ENCODE data around the gene LAIR1.
A peak's percentile ranks its signal among the peaks of the same experiment; 100 is the strongest.

Gene LAIR1

DNA sequence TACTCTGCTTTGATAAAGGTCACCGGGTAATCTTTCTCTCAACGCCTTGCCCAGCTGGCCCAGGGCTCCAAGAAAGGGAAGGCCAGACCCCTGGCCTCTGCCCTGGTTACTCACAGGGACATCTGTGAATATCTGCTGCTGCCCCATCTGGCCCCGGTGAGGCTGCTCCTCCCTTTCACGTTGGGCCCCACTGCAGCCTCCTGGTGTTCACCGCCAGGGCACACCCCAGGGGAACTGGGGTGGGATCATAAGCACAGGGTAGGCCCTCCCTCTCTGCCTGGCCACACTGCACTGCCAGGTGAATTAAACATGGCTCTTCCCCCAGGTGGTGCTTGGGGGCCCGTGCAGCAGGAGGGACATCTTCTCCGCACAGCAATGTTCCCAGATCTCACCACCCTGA is 12.7 kb downstream of the LAIR1 start:
- Histone ChIP-seq H3K27ac (peak overlapping the region in 8 of 11 experiments; percentile 15 to 59 (median 44); a peak in 16 of 22 replicates), H3K9me3 (replicated peaks in 1 of 11) (peaks cover 0 to 9% (median 0%) of the 10 kb centered on the region in 11 experiments; a peak in 1 of 22 replicates), H4K20me1 (peaks cover 0 to 60% (median 47%) of the 10 kb centered on the region in 11 experiments; a peak in 16 of 22 replicates), H3K4me3 (no peak overlapping the region), H3K9ac (peak overlapping the region in 9 of 11 experiments; percentile 6 to 63 (median 27); a peak in 15 of 22 replicates), H3K36me3 (peaks cover 30 to 38% (median 32%) of the 10 kb centered on the region in 11 experiments), H3K4me1 (peaks cover 67 to 93% (median 82%) of the 10 kb centered on the region in 10 experiments), H3K27me3 (peaks cover 0 to 9% (median 0%) of the 10 kb centered on the region in 11 experiments; a peak in 4 of 22 replicates), H3K4me2 (peak overlapping the region; percentile 24 to 86 (median 61))
- no peak for TF ChIP-seq Cebpa-rat (IDR thresholded peaks at IDR 0.05)

DNA sequence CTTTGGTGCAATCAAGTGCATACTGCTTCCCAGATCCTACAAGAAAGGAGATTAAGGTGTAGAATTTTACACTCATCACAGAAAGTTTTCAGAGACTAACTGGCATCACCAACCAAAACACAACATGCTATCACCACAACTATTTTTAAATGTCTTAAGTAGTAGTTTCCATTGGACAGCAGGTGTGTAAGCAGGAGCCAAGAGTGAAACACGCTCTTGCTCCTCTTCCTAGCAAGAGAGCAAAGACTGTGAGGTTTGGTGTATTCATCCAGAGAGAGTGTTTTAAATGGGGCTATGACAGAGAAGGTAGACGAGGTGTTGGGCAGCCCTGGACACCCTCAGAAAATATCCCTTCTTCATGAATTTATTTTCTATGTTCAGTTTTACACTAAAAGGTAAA is 13.3 kb downstream of the LAIR1 start:
- Histone ChIP-seq H3K9me3 (replicated peaks in 1 of 11) (peaks cover 0 to 9% (median 0%) of the 10 kb centered on the region in 11 experiments; a peak in 1 of 22 replicates), H3K4me1 (peaks cover 67 to 93% (median 82%) of the 10 kb centered on the region in 10 experiments), H3K9ac (peak overlapping the region in 3 of 11 experiments; percentile 14 to 63 (median 27); a peak in 3 of 22 replicates), H3K27ac (peak overlapping the region in 3 of 11 experiments; percentile 38 to 59 (median 58); a peak in 4 of 22 replicates), H4K20me1 (peaks cover 0 to 55% (median 42%) of the 10 kb centered on the region in 11 experiments; a peak in 16 of 22 replicates), H3K36me3 (peaks cover 24 to 32% (median 26%) of the 10 kb centered on the region in 11 experiments), H3K27me3 (peaks cover 0 to 9% (median 0%) of the 10 kb centered on the region in 11 experiments; a peak in 4 of 22 replicates), H3K4me2 (peak overlapping the region in 10 of 11 experiments; percentile 24 to 86 (median 64); a peak in 16 of 22 replicates), H3K4me3 (no peak overlapping the region)
- no peak for TF ChIP-seq Cebpa-rat (IDR thresholded peaks at IDR 0.05)

DNA sequence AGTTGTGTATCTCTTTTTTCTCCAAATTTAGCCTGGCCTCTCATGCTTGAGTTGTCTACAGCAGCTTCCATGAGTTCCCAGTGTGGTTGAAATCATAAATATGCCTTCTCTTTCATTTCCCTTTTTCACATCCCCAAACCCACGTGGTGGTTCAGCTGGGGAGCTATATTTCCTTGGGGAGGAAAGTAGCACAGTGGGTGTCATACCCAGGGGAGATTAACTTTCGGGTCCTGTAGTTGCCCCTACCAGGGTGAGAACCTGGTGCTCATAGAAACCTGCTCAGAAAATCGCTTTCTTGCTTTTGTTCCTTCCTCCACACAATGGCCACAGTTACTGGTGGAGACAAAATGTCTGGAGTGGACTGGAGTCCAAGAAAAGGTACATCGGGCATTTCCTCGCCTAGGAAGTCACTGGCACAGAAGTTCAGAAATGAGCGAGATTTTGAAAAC is 18.8 kb downstream of the LAIR1 start:
- Histone ChIP-seq H3K27ac (peak overlapping the region; percentile 52 to 90 (median 80); a peak in 21 of 22 replicates), H3K4me3 (peak overlapping the region in 9 of 10 experiments; percentile 10 to 40 (median 36); a peak in 11 of 20 replicates), H3K36me3 (peaks cover 0 to 5% (median 0%) of the 10 kb centered on the region in 11 experiments; a peak in 1 of 22 replicates)

DNA sequence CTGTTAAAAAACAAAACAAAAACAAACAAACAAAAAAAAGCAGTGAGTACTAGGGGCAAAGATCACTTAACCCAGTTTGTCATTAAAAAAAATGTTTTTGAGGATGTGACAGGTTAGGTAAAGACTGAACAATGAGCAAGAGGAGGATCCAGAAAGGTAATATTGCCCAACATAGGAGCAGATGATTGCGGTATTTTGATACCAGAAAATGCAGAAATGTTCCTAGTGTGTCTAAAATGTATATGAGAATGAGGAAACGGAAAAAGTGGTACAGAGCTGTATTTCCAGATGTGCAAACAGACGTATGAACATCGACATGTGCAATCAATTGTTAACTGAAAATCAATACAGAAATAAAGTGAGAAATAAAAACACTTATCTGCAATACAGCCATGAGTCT is 20.9 kb downstream of the LAIR1 start:
- Histone ChIP-seq H4K20me1 (no peaks in the 10 kb centered on the region), H3K27ac (peak overlapping the region in 10 of 11 experiments; percentile 38 to 90 (median 82); a peak in 20 of 22 replicates), H3K36me3 (peaks cover 0 to 5% (median 0%) of the 10 kb centered on the region in 11 experiments; a peak in 1 of 22 replicates), H3K4me1 (peaks cover 94 to 100% (median 98%) of the 10 kb centered on the region in 10 experiments), H3K27me3 (0 out of 22 replicates have a peak, but pooled peaks cover 0 to 3% (median 0%) of the 10 kb centered on the region in 11 experiments), H3K9me3 (replicated peaks in 1 of 11) (peaks cover 0 to 2% (median 0%) of the 10 kb centered on the region in 11 experiments; a peak in 1 of 22 replicates), H3K4me3 (peak overlapping the region in 1 of 10 experiments; percentile 8; a peak in 2 of 20 replicates), H3K9ac (peak overlapping the region in 9 of 11 experiments; percentile 12 to 76 (median 61); a peak in 15 of 22 replicates), H3K4me2 (peak overlapping the region; percentile 58 to 96 (median 86))
- TF ChIP-seq Cebpa-rat (IDR thresholded peaks at IDR 0.05): peak in 7 of 11 experiments; percentile 49 to 94 (median 72); a peak in 11 of 22 replicates

More for the DNA sequence above, 18.8 kb downstream of the LAIR1 start:
- TF ChIP-seq Cebpa-rat (IDR thresholded peaks at IDR 0.05): no peak
- Histone ChIP-seq H3K9me3 (replicated peaks in 1 of 11) (peaks cover 0 to 9% (median 0%) of the 10 kb centered on the region in 11 experiments; a peak in 1 of 22 replicates), H3K4me1 (peaks cover 73 to 95% (median 86%) of the 10 kb centered on the region in 10 experiments), H3K9ac (peak overlapping the region; percentile 60 to 76 (median 67); a peak in 20 of 22 replicates), H3K4me2 (peak overlapping the region; percentile 73 to 96 (median 91)), H4K20me1 (peaks cover 0 to 2% (median 0%) of the 10 kb centered on the region in 11 experiments; a peak in 1 of 22 replicates), H3K27me3 (peaks cover 0 to 9% (median 0%) of the 10 kb centered on the region in 11 experiments; a peak in 2 of 22 replicates)

DNA sequence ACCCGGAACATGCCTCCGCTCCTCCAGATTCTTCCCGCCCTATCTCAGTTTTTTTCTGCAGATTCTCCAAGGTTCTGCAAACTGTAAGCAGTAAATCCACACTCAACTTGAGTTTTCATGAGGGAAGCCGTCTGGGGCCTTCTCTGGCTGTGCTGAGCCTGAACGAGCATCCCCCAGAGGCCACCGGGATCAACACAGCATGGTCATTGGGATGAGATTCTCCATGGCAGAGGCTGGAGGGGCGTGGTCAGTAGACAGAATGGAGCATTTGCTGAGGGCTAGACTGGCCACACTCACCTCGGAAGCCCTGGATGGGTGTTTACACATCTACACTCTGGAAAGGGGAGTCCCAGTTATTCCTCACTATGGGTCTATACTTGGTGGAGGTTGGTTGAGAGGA is 23.4 kb downstream of the LAIR1 start:
- H3K4me3 ChIP-seq: no peak overlapping the region
- no peak for TF ChIP-seq Cebpa-rat (IDR thresholded peaks at IDR 0.05)
- no peaks in the 10 kb centered on the region for H4K20me1 ChIP-seq
- peaks cover 0 to 5% (median 0%) of the 10 kb centered on the region in 11 experiments; a peak in 1 of 22 replicates for H3K36me3 ChIP-seq
- peak overlapping the region; percentile 41 to 93 (median 89) for H3K4me2 ChIP-seq
- H3K27me3 ChIP-seq: no peaks in the 10 kb centered on the region
- peaks cover 92 to 99% (median 97%) of the 10 kb centered on the region in 10 experiments for H3K4me1 ChIP-seq
- H3K9ac ChIP-seq: no peak overlapping the region
- H3K27ac ChIP-seq: peak overlapping the region in 5 of 11 experiments; percentile 13 to 86 (median 68); a peak in 5 of 22 replicates
- H3K9me3 ChIP-seq (replicated peaks in 1 of 11): no peaks in the 10 kb centered on the region

DNA sequence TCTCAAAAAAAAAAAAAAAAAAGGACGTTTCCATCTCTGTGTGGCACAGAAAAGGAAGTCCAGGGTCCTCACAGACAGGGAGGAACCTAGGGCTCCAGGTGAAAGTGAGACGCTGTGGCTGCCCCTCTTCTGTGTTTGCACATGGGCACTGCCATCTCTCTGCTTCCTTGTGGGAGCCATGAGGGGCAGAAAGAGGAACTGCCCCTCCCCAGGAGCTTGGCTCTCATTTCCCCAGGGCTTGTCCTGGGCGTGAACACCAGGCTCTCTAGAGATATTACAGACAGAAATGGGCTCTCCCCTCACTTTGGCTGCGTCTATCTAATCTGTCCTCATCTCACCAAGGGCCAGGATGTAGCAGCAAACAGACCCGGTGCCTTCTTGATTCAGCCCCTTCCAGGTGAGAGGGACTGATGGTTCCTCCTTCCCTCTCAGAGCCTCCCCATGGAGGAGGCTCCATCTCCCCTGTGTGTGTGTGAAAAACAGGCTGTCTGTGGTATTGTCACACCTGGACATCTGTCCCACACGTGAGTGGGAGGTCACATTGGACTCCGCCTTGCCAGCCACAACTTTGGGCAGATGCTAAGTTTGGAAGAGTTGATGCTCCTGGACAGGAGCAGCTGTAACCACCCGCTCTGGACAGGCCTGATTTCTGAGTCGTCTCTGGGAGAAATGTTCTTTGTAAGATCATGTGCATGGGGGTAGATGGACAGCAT is 24.9 kb downstream of the LAIR1 start:
- Histone ChIP-seq H3K27me3 (no peaks in the 10 kb centered on the region), H4K20me1 (no peaks in the 10 kb centered on the region), H3K4me2 (peak overlapping the region; percentile 61 to 95 (median 89)), H3K9ac (peak overlapping the region in 10 of 11 experiments; percentile 22 to 72 (median 60); a peak in 16 of 22 replicates), H3K4me3 (peak overlapping the region in 1 of 10 experiments; percentile 33; a peak in 1 of 20 replicates), H3K36me3 (peaks cover 0 to 5% (median 0%) of the 10 kb centered on the region in 11 experiments; a peak in 1 of 22 replicates), H3K4me1 (peaks cover 86 to 99% (median 96%) of the 10 kb centered on the region in 10 experiments), H3K27ac (peak overlapping the region in 10 of 11 experiments; percentile 6 to 84 (median 70); a peak in 19 of 22 replicates), H3K9me3 (replicated peaks in 1 of 11) (no peaks in the 10 kb centered on the region)
- no peak for TF ChIP-seq Cebpa-rat (IDR thresholded peaks at IDR 0.05)

DNA sequence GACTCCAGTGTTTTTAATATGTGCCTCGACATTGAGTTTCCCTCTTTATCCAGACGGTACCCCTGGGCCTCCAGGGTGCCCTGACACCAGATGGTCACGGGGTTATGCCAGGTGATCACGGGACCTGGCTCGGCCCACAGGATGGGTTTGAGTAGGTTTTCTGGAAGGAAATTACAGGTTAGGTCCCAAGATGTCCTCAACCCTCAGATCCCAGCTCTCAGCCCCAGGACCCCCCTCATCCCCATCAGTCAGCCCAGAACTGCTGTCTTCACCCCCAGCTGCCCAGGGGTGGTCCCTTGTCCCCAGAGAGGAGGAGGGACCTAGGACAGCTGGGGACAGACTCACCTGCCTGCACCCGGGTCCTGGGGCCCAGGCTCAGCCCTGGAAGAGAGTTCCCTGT is 26.2 kb downstream of the LAIR1 start:
- peaks cover 0 to 5% (median 0%) of the 10 kb centered on the region in 11 experiments; a peak in 1 of 22 replicates for H3K36me3 ChIP-seq
- peak overlapping the region; percentile 61 to 95 (median 89) for H3K4me2 ChIP-seq
- H3K27me3 ChIP-seq: no peaks in the 10 kb centered on the region
- peaks cover 81 to 95% (median 91%) of the 10 kb centered on the region in 10 experiments for H3K4me1 ChIP-seq
- peak overlapping the region in 4 of 11 experiments; percentile 7 to 71 (median 18); a peak in 3 of 22 replicates for H3K9ac ChIP-seq
- H4K20me1 ChIP-seq: no peaks in the 10 kb centered on the region
- H3K27ac ChIP-seq: peak overlapping the region in 7 of 11 experiments; percentile 65 to 84 (median 75); a peak in 14 of 22 replicates
- TF ChIP-seq Cebpa-rat (IDR thresholded peaks at IDR 0.05): no peak
- H3K9me3 ChIP-seq (replicated peaks in 1 of 11): no peaks in the 10 kb centered on the region
- no peak overlapping the region for H3K4me3 ChIP-seq

DNA sequence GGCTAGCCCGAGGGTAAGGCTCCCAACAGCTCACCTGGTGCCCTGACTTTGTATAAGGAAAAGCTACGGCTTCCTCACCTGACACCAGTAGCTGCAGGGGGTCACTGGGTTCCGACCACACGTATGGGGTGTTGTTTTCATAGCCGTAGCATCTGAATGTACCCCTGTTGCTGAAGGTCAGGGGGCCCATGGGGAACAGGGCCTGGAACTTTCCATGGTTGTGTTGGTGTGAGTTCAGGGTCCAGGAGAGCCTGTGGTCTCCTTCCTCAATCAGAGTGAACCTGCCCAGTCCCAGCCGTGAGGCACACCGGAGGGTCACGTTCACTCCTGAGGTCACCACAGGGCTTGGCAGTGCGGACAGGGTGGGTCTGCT is 26.9 kb downstream of the LAIR1 start:
- Histone ChIP-seq H3K4me2 (peak overlapping the region in 10 of 11 experiments; percentile 6 to 95 (median 89); a peak in 16 of 22 replicates), H3K9ac (0 out of 22 replicates have a peak overlapping the region, but pooled peaks of 1 of the 11 experiments have one; percentile 10), H3K4me1 (peaks cover 81 to 95% (median 91%) of the 10 kb centered on the region in 10 experiments), H3K4me3 (no peak overlapping the region), H3K9me3 (replicated peaks in 1 of 11) (no peaks in the 10 kb centered on the region), H3K27ac (peak overlapping the region in 6 of 11 experiments; percentile 23 to 84 (median 76); a peak in 7 of 22 replicates), H3K27me3 (no peaks in the 10 kb centered on the region), H3K36me3 (peaks cover 0 to 5% (median 0%) of the 10 kb centered on the region in 11 experiments; a peak in 1 of 22 replicates), H4K20me1 (no peaks in the 10 kb centered on the region)
- no peak for TF ChIP-seq Cebpa-rat (IDR thresholded peaks at IDR 0.05)

Measured in BLaER1 treated with 17β-estradiol and CSF1 and Interleukin-3, amounts not matched to agents 10 nM and 100 nM (cell line).